Measurements from ENCODE around the gene SDCBP2. TPM values are rescaled to one million over a fixed set of nuclear protein-coding genes. Genes with fewer than 3 reads are reported as not detected.

SDCBP2 gene
- total RNA-seq, 1 donor from 2014 or later, result 1.6 TPM

- H3K27ac ChIP-seq, result no peak overlapping the region
- no peaks in the 10 kb centered on the region for H3K79me2 ChIP-seq (ENCODE audit: low read depth)
- H3K9ac ChIP-seq, result no peak overlapping the region
- H3K36me3 ChIP-seq, result no peaks in the 10 kb centered on the region
- DNase-seq (ENCODE audit: low spot score), result no peak
- Mint-ChIP-seq H3K27ac (no peak overlapping the region), H3K27me3 (ENCODE audit: insufficient read depth, low read depth) (peaks cover 15% of the 10 kb centered on the region), H3K4me3 (peak overlapping the region; percentile 82), H3K9me3 (peaks cover 3% of the 10 kb centered on the region), H3K36me3 (no peaks in the 10 kb centered on the region), H3K4me1 (peaks cover 11% of the 10 kb centered on the region)
- peak overlapping the region; percentile 83 for H3K4me2 ChIP-seq
- peaks cover 8% of the 10 kb centered on the region for H3K4me1 ChIP-seq
- peaks cover 39% of the 10 kb centered on the region for H3K27me3 ChIP-seq
- TF ChIP-seq CTCF (IDR thresholded peaks at IDR 0.05), result no peak
- TF ChIP-seq EZH2phosphoT487 (IDR thresholded peaks at IDR 0.05), result no peak
- TF ChIP-seq EZH2 (IDR thresholded peaks at IDR 0.05), result no peak
- H4K20me1 ChIP-seq (ENCODE audit: low read depth), result peaks cover 6% of the 10 kb centered on the region
- no peaks in the 10 kb centered on the region for H3K9me3 ChIP-seq (ENCODE audit: low read depth)
- H2AFZ ChIP-seq (replicated peaks), result no peak overlapping the region
- H3F3A ChIP-seq (ENCODE audit: low read depth), result peaks cover 22% of the 10 kb centered on the region
- peak overlapping the region; percentile 81 for H3K4me3 ChIP-seq
Observed at GRCh38 chr20:1265226-1265915, 63.6 kb downstream of the SDCBP2 start.

GRCh38 chr20:1264727-1265126 is 64.2 kb downstream of the SDCBP2 start:
- no peak overlapping the region for H2AFZ ChIP-seq (replicated peaks)
- no peaks in the 10 kb centered on the region for H3K36me3 ChIP-seq
- Mint-ChIP-seq H3K4me3 (peak overlapping the region; percentile 82), H3K27me3 (ENCODE audit: insufficient read depth, low read depth) (peaks cover 15% of the 10 kb centered on the region), H3K36me3 (no peaks in the 10 kb centered on the region), H3K9me3 (peaks cover 3% of the 10 kb centered on the region), H3K27ac (no peak overlapping the region), H3K4me1 (peaks cover 11% of the 10 kb centered on the region)
- TF ChIP-seq CTCF (IDR thresholded peaks at IDR 0.05), result no peak
- TF ChIP-seq EZH2phosphoT487 (IDR thresholded peaks at IDR 0.05), result no peak
- no peak for TF ChIP-seq EZH2 (IDR thresholded peaks at IDR 0.05)
- DNase-seq (ENCODE audit: low spot score), result peak; percentile 34
- H3F3A ChIP-seq (ENCODE audit: low read depth), result peaks cover 22% of the 10 kb centered on the region
- no peaks in the 10 kb centered on the region for H3K9me3 ChIP-seq (ENCODE audit: low read depth)
- no peak overlapping the region for H3K4me3 ChIP-seq
- no peaks in the 10 kb centered on the region for H3K79me2 ChIP-seq (ENCODE audit: low read depth)
- H3K4me2 ChIP-seq, result no peak overlapping the region
- no peak overlapping the region for H3K27ac ChIP-seq
- peaks cover 8% of the 10 kb centered on the region for H3K4me1 ChIP-seq
- H3K9ac ChIP-seq, result no peak overlapping the region
- peaks cover 46% of the 10 kb centered on the region for H3K27me3 ChIP-seq
- H4K20me1 ChIP-seq (ENCODE audit: low read depth), result peaks cover 6% of the 10 kb centered on the region

GRCh38 chr20:1263853-1264252 is 65.1 kb downstream of the SDCBP2 start:
- H3K36me3 ChIP-seq, result no peaks in the 10 kb centered on the region
- no peak overlapping the region for H3K27ac ChIP-seq
- H3K79me2 ChIP-seq (ENCODE audit: low read depth), result no peaks in the 10 kb centered on the region
- no peak overlapping the region for H3K4me3 ChIP-seq
- TF ChIP-seq EZH2 (IDR thresholded peaks at IDR 0.05), result no peak
- TF ChIP-seq EZH2phosphoT487 (IDR thresholded peaks at IDR 0.05), result no peak
- TF ChIP-seq CTCF (IDR thresholded peaks at IDR 0.05), result no peak
- peaks cover 22% of the 10 kb centered on the region for H3F3A ChIP-seq (ENCODE audit: low read depth)
- peaks cover 11% of the 10 kb centered on the region for H3K4me1 Mint-ChIP-seq
- H3K9me3 ChIP-seq (ENCODE audit: low read depth), result no peaks in the 10 kb centered on the region
- H3K4me3 Mint-ChIP-seq, result no peak overlapping the region
- H3K4me2 ChIP-seq, result no peak overlapping the region
- peaks cover 6% of the 10 kb centered on the region for H4K20me1 ChIP-seq (ENCODE audit: low read depth)
- peaks cover 50% of the 10 kb centered on the region for H3K27me3 ChIP-seq
- H3K27me3 Mint-ChIP-seq (ENCODE audit: insufficient read depth, low read depth), result peaks cover 15% of the 10 kb centered on the region
- H3K9ac ChIP-seq, result no peak overlapping the region
- H3K4me1 ChIP-seq, result peaks cover 8% of the 10 kb centered on the region
- no peak overlapping the region for H3K27ac Mint-ChIP-seq
- peaks cover 3% of the 10 kb centered on the region for H3K9me3 Mint-ChIP-seq
- H2AFZ ChIP-seq (replicated peaks), result no peak overlapping the region
- no peak for DNase-seq (ENCODE audit: low spot score)
- H3K36me3 Mint-ChIP-seq, result no peaks in the 10 kb centered on the region

Other genes starting within 250 kb of the SDCBP2 start
- 34.0 and 56.0 TPM in 2 replicates for gene PSMF1, start 210.5 kb downstream of the SDCBP2 start, total RNA-seq (ENCODE audit: low replicate concordance)
- gene TMEM74B, start 144.2 kb downstream of the SDCBP2 start, total RNA-seq (ENCODE audit: low replicate concordance), result 2.5 and 4.2 TPM in 2 replicates
- not detected in 2 replicates for gene C20orf202, start 125.7 kb downstream of the SDCBP2 start, total RNA-seq (ENCODE audit: low replicate concordance)
- gene RAD21L1, start 103.1 kb downstream of the SDCBP2 start, total RNA-seq (ENCODE audit: low replicate concordance), result not detected in 2 replicates
- 0.43 and 0.90 TPM in 2 replicates for gene SNPH, start 62.8 kb downstream of the SDCBP2 start, total RNA-seq (ENCODE audit: low replicate concordance)
- gene FKBP1A, start 63.9 kb upstream of the SDCBP2 start, total RNA-seq (ENCODE audit: low replicate concordance), result 128 and 135 TPM in 2 replicates
- 30.5 and 43.4 TPM in 2 replicates for gene NSFL1C, start 137.7 kb upstream of the SDCBP2 start, total RNA-seq (ENCODE audit: low replicate concordance)
- gene SIRPB2, start 162.3 kb upstream of the SDCBP2 start, total RNA-seq (ENCODE audit: low replicate concordance), result not detected in 2 replicates
- gene SIRPD, start 228.6 kb upstream of the SDCBP2 start, total RNA-seq (ENCODE audit: low replicate concordance), result not detected in 2 replicates

All from neural progenitor cell (in vitro differentiated cells).